NCI-H1092 (cell line): ENCODE results near the gene TANC1.
"Not testable (repeated sequence)": the region's sequence is repeated elsewhere in the genome, so short reads cannot be mapped to it uniquely, and the experiment has no call there.

Source experiments
- DNase-seq: peaks from one replicate; lab custom pipeline; 2025; lab: John Stamatoyannopoulos, UW

TANC1 gene

DNA sequence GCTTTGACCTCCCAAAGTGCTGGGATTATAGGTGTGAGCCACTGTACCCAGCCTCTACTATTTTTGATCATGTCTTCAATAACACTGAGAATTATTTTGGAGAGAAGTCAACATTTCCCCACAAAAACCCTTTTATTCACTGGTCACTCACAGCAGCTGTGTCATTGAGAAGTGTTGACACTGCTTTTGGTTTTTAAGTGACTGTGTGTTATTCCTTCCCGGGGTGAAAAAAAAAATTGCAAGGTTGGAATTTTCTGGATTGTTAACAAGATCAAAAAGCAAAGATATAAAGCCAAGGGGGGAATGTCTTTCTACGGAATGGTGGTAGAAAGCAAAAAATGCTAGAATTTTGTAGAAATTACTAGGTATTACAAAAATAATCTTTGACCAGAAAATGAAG lies 61.5 kb downstream of the TANC1 start:
- no peak for DNase-seq

DNA sequence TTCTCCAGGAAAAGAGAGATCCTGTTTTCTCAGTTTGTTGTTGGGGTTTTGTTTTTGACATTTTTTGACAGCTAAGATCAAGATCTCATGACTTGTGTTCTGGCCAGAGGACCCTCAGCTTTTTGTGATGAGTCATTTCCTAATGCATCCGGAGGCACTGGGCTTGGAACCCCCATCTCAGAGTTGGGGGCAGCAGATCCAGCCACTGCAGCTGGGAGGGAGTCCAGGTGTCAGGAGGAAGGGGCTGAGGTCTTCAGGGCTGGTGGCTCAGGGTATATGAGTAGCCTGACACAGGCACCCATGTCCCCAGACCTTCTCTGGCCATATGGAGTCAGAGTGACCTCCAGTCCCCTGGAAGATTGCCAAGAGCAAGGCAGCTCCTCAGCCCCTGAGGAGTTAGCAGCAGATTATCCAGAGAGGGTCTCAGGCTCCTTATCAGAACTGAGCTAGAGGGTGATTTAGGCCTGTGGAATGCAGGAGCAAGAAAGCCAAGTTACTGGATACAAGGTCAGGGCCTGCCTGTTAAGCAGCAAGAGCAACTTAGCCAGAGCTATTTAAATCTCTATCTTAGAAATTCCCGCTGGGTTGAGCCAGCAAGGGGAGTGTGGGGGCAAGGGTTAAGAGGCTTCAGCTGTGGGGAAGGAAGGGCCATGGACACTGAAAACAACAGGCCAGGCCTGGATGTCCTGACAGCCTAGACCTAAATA lies 62.4 kb downstream of the TANC1 start:
- no peak for DNase-seq

DNA sequence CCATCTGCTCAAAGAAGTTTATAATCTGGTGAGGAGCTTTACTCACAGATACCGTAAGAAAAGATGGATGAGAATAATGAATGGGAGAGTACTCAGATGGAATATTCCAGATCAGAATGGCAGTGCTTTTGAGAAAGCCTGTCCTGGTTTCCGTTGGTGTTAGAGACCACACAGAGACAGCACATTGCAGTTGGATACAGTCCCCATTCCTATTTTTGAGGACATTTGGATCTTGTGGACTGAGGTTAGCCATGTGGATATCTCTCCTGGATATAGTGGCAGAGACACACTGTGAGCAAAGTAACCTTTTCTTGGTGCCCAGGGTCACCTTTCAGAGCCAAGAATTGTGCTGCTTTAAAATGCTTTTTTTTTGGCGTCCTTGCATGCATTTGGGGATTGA lies 63.7 kb downstream of the TANC1 start:
- no peak for DNase-seq

DNA sequence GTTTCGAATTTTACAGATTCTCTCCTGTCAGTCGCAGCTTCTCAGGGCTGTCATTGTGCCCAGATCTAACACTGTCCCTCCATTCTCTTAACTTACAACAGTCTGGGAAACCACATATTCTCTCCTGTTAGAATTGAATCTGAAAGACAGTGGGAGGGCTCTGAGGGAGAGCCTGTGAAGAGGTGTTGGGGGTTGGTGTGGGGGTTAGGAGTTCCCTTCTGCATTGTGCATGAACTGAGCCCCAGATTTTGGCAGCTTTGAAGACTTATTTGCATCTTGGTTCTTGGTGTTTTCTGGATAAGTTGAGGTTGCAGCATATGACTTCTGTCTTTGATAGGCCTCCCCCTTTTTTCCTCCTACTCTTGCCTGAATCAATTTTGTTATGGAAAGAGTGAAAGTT lies 64.1 kb downstream of the TANC1 start:
- no peak for DNase-seq

DNA sequence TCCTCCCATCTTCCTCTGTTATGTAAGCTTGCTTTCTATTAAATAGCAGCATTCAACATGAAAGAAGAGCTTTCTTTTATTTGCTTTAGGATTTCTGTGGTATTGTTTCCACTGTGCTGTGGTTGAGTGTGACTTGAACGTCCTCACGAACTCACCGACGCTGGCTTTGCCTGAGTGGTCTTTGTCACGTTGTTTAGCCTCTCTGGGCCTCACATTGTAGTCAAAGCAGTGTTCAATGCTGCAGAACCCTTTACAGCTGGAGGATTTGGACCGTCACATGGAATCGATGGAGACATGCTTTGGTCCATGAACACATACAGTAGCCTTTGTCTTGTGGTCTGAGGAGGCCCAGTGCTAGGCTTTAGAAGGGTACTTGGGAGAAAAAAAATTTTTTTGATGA lies 66.3 kb downstream of the TANC1 start:
- DNase-seq, result no peak

DNA sequence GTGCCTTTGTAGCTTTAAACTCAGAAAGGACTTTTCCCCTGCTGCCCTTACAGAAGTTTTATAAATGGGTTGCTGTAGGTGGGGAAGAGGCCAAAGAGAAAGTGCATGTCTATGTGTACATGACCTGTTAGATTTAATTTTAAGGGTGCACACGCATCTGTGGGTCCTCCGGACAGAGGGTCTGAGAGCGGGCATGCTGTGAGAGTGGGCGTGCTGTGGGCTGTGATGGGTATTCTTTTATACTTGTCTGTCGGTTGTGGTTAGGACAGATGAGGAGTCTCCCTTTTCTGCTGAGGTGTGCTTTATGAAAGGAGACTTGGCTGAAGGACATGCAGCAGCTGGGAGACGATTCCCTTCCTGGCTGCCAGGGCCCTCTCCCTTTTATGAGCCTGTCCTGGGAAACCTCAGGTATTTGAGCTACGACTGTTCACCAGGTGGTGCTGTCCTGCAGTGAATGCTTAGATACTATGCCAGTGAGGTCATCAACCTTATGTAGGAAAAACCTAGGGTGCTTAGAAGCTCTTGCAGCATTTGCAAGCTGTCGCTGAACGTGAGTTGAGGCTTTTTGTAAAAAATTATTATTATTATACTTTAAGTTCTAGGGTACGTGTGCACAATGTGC lies 67.5 kb downstream of the TANC1 start:
- DNase-seq, result no peak

DNA sequence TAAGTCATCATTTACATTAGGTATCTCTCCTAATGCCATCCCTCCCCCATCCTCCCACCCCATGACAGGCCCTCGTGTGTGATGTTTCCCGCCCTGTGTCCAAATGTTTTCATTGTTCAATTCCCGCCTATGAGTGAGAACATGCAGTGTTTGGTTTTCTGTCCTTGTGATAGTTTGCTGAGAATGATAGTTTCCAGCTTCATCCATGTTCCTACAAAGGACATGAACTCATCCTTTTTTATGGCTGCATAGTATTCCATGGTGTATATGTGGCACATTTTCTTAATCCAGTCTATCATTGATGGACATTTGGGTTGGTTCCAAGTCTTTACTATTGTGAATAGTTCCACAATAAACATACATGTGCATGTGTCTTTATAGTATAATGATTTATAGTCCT lies 68.0 kb downstream of the TANC1 start:
- DNase-seq, result not testable (repeated sequence)

DNA sequence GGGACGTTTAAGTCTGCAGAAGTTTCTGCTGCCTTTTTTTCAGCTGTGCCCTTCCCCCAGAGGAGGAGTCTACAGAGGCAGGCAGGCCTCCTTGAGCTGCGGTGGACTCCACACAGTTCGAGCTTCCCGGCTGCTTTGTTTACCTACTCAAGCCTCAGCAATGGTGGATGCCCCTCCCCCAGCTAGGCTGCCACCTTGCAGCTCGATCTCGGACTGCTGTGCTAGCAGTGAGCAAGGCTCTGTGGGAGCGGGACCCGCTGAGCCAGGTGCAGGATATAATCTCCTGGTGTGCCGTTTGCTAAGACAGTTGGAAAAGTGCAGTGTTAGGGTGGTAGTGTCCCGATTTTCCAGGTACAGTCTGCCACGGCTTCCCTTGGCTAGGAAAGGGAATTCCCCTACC lies 72.9 kb downstream of the TANC1 start:
- DNase-seq, result not testable (repeated sequence)

DNA sequence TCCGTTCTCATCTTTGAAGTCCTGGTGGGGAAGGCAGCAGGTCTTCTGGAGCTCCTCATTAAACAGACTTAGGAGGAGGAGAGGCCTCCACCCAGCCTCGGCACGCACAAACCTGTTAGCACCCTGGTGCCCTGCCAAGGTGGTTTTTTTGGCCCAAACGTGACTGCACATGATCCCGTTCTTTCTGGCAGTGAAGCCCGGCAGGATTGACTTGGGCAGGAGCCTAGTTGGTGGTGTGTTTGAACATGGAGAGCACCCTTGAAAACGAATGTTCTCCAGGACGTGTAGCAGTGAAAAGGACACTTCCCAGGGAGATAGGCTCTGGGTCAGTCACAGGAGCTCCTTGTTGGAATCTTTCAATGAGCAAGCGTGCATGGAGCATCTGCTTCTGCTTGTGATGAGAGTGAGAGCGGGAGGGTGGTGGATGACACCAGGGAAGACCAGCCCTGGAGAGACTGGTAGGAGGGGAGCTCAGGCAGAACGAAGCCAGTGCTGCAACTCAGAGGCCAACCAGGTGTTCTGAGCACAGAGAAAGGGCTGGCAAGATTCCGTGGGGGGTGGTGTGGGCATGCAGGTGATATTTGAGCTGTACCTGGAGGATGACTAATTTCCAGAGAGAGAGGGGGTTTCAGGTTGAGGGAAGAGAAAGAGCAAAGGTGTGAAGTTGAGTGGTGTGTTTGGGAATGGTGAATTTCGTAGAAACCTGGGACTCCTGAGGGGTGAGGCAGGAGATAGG lies 73.8 kb downstream of the TANC1 start:
- DNase-seq, result no peak

DNA sequence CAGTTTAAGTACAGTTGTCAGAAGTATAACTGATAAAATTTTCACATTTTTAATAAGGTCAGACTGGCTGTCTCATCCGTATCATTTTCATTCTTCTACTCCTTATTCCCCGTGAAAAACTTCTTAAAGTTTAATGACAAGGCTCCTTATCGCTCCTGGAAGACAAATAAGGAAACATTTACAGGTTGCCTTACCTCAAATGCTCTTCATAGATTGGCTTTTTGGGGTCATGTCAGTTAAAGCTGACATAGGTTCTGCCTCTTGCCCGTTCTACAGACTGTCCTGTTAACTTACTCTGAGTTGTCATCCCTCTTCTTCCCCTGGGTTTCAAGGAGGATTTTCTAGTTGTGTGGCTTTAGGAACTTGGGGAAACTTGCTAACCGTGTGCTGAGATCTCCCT lies 75.3 kb downstream of the TANC1 start:
- DNase-seq, result no peak

DNA sequence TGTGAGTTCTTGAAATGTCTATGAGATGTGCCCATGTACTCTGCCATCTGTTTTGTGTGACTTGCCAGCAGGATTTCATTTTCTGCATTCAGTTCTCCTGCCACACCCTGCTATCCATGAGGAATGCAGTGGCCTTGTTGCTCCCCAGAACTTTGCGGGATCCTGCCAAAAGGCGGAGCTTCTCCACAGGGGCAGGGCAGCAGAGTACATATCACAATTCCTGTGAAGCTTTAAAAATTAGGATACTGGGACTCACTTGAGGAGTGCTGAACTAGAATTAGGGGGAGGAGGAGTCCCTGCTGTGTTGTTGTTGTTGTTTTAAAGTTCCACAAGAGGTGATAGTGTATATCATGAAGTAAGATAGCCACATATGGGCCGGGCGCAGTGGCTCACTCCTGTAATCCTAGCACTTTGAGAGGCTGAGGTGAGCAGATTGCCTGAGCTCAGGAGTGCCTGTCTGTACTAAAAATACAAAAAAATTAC lies 76.4 kb downstream of the TANC1 start:
- DNase-seq, result no peak

DNA sequence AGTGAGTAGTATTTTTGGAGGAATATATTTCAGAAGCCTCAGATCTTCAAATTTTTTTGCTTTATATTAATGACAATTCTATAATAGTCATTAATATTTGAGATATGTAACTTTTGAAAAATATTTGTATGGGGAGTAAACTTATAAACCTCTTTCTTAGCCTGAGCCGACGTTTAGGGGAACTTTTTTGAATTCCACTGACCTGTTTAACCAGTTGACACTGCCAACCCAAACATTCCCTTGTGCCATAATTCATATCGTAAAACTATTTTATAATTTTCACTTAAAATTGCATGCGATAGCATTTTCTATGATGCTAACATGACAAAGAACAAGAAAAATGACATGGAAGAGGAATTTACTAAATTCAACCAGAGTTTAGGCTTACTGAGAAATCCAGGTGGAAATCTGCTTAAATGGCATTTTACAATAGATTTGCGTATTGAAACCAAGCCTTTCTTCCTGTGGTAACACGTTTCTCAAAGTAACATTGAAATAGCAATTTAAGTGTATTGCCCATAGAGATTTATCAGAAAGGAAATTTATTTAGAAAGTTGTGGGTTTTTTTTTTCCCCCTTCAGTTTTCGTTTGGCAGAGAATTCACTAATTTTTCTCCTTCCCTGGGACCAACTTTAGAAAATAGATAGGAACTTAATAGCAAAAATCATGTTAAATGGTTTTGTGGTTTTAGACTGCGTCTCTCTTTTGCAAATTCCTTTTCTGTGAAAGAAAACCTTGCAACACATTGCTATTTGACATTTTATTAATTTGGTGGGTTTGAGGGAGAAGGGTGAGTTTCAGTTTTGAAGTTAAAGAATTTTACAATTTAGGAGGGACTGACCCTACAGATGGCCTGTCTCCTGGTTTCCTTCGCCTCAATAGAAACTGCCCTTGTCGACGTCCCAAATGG lies 77.4 kb downstream of the TANC1 start:
- no peak for DNase-seq

DNA sequence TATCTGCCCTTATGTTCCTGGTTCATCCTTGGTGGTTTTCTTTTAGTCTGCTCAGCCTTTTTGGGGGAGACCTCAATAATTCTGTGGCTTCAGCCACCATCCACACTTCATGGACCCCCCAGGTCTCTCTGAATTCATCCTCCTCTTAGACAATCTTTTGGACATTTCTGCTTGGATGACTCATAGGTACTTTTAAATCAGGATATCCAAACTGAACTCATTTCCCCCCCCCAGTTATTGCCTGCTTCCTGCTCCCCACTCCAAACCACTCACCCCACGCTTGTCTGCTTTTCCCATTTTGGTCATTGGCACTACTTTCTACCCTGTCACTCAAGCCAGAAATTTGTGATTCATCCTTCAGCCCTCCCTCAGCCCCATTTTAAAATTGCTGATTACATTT lies 78.5 kb downstream of the TANC1 start:
- DNase-seq, result no peak

DNA sequence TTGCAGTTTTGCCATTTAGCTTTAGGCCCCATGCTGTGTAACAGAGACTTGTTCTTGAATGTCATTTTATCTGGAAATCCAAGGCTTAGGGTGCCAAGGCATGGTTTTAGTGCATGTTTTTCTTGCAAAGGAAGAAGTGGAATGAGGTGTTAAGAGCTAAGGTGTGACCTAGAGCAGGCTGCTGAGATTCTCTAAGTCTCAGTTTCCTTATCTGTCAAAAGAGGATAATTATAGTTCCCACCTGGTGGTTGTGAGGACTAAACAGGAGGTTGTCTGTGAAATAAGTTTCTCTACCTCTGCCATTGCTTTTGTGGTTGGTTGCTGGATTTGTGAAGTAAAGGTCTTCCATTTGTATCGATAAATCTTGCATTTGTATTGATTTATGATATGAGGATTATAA lies 82.0 kb downstream of the TANC1 start:
- no peak for DNase-seq

DNA sequence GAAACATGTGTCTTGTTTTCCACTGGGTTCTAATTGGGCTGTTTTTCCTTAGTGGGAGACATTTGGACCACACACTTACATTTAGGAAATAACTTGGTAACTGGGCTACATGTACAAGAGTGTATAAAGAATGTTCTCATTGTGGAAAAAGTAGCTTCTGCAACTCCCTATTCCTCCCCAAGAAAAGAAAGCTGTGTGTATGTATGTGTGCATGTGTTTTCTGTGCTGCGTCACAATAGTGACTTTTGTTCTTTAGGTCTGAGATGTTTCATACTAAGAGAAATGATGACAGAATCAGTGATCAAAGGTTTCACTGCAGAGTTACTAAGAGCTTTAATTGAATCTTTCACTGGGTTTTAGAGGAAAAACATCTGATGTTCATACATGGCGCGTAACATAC lies 82.7 kb downstream of the TANC1 start:
- no peak for DNase-seq

DNA sequence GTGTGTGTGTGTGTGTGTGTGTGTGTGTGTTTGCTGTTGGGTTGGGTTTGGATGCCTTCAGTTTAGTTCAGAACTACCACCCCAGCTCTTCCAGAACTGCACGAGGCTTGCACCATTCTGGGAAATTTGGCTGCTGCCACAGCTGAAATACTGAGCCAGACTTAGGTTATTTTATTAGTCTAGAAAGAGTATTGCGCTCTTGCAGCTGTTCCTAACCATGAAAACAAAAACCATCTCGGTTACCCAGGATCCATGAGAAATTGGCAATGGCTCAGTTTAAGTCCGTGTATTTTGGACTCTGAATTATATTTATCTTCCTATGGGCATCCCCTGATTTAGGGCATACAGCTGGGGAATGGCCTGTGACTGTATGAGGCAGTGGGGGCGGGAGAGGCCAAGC lies 83.2 kb downstream of the TANC1 start:
- DNase-seq, result no peak

DNA sequence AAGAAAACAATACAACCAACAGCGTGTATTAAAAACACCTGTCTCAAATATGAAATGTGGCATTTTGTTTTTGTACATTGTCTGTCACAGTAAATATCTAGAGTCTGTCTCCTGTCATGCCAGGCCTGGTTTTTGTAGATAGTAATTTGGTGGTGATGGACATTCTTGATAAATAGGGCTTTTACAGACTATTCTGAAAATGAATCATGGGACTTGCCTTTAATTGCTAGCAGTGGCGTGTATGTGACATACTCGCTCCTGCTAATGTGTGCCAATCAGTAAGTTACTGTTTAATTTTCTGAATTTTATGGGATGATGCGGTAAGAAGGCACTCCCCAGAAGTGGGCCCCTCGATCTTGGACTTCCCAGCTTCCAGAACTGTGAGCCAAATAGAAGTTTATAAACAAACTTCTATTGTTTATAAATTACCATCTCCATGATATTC lies 83.7 kb downstream of the TANC1 start:
- no peak for DNase-seq

DNA sequence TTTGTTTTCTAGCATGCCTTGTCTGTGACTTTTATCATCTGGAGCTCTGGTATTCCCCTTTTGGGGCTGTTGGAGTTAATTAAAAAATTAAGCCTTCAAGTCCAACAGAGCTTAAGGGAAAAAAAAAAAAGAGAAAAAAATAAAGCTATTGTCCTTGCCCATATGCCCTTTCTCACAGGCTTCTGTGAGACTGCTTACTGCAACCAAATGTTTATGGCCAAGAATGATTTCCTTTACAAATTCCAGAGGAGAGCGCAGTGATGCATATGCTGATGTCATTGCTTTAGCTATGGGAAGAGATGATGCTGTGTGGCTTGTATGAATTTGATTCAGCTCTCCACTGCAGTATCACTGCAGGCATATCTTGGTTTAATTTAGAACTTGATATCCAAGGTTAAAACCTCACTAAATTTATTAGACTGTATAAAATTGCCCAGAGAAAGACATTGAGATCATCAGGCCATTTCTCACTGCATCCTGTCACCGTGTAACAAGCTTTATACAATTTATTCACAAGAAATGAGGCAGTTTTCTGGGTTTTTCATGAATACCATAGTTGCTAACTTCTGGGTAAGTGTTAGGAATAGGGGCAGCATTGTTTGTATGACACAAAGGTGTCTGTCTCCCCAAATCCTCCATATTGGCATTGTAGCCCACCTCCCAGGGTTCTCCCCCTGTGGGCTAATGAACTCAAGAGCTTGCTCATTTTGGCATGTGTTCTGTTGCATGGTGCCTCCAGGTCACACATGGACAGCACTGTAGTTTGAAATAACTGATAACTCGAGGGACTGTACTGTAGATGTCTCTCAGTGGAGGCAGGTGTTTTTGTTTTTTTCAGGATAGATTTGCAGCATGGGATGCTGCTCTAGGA lies 85.0 kb downstream of the TANC1 start:
- no peak for DNase-seq

DNA sequence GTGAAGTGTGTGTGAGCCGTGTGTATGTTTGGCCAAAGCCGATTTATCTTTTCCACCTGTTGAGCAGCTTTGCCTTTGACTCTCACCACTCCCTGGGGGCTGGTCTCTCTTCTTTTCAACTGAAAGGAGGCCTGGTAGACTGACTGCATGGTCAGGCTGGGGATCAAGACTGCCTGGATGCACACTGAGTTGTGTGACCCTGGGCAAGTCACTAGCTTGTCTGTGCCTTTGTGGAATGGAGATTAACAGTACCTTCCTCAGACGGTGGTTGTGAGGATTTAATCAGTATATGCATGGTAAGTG lies 85.5 kb downstream of the TANC1 start:
- no peak for DNase-seq

DNA sequence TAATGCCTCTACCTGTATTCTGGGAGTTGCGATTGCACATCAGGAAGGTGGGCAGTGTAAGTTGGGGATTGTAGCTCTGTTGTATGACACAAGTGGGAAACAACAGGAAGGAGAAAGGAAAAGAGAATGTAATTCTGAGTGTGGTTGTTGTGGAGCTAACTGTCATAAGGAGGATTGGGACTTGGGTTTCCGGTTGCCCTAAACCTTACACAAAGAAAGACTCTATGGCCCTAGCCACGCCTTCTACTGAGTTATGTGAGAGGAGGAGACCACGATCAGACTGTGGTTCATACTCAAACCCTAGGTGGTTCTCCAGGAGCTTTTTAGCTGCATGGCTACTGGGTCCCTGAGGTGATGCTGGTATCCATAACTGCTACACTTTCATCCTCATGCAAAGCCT lies 86.5 kb downstream of the TANC1 start:
- no peak for DNase-seq

DNA sequence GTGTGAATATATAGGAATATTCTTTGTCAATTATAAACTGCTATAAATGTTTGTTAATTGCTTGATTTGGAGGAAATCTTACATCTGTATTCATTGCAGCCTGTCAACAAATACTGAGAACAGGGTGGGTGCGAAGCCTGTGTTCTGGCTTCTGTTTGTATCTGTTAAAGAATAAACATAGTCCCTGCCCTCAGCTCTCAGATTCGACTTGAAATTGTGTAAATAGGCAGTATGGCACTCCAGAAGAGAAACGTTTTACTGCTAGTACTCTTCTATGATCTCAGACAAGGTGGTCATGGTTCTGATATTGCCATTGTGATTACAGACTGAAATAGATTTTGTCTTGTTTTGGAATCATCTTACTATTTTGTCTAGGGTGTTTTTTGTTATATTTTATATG lies 92.1 kb downstream of the TANC1 start:
- no peak for DNase-seq
